Mucosa of descending colon (tissue), 3 donors: ENCODE measurements around the gene TACR1. TPM values are rescaled to one million over a fixed set of nuclear protein-coding genes. Genes with fewer than 3 reads are reported as not detected.

ENCODE experiments used
- ATAC-seq: fragments of 200-7000 bp; cut with Tn5 transposase; one replicate; pipeline ENCODE4 v1.9.1; 2020; ENCODE audit warnings: mild to moderate bottlenecking, moderate library complexity
- DNase-seq, 3 donors: peaks; one replicate each; pipeline ENCODE4 v3.0.0-alpha.2; 2020
- H3K36me3 ChIP-seq: fragments of 200-600 bp; one replicate; pipeline ENCODE4 v1.8.0; 2021; ENCODE audit warnings: low read depth, mild to moderate bottlenecking
- H3K4me1 ChIP-seq: fragments of 200-600 bp; one replicate; pipeline ENCODE4 v1.8.0; 2021; ENCODE audit warnings: low read depth, mild to moderate bottlenecking
- H3K4me3 ChIP-seq: fragments of 200-600 bp; one replicate; pipeline ENCODE4 v1.8.0; 2021; ENCODE audit warnings: mild to moderate bottlenecking
- H3K9me3 ChIP-seq: fragments of 200-600 bp; one replicate; pipeline ENCODE4 v1.8.0; 2021; ENCODE audit warnings: mild to moderate bottlenecking
- CTCF ChIP-seq: fragments of 200-600 bp; IDR thresholded peaks from one replicate; pipeline ENCODE4 v1.8.0; 2022; ENCODE audit warnings: antibody characterized with exemption, mild to moderate bottlenecking
- intact Hi-C, 2 donors: fragments of 100-400 bp; cut with DNase I in 1 of 2; cut with micrococcal nuclease in 1 of 2; formaldehyde crosslinking; loops; one replicate each; pipeline versions ENCODE4 v1.11.0 to v1.11.1; 2022; cut with DNase I, micrococcal nuclease
- total RNA-seq, 3 donors: library from RNA; stranded (reverse); fragmentation: NEBNext Ultra II Directional in 2 of 3; extraction: Animal tissue kit (Norgen Biotek cat#: 25700) in 2 of 3; gene quantifications; one replicate each; pipeline versions ENCODE4 v1.2.1 to v1.2.4, GENCODE V29; 2021 to 2023
- donor health status: DM: no; HTN: no; CAD: no; lungs with moderate emphysema.
- donor health status: DM: no; HTN: no; CAD: no.
- donor health status: DM: no; HTN: yes; CAD: no.

Gene TACR1
- total RNA-seq, 3 donors from 2014 or later: 0.81 to 1.2 (median 1.0) TPM

GRCh38 chr2:75025216-75025615 lies 174.1 kb downstream of the TACR1 start:
- DNase-seq (no peak), ATAC-seq (no peak)
- intact Hi-C loops: no loop called here
- Histone ChIP-seq H3K9me3 (no peaks in the 10 kb centered on the region), H3K4me3 (no peak overlapping the region), H3K36me3 (no peaks in the 10 kb centered on the region), H3K4me1 (no peaks in the 10 kb centered on the region)
- TF ChIP-seq CTCF: no peak

- no peak for ATAC-seq
- Histone ChIP-seq H3K9me3 (no peaks in the 10 kb centered on the region), H3K4me3 (no peak overlapping the region), H3K4me1 (no peaks in the 10 kb centered on the region), H3K36me3 (no peaks in the 10 kb centered on the region)
- DNase-seq: no peak
- no peak for TF ChIP-seq CTCF
- intact Hi-C loops: no loop called here
Measured at GRCh38 chr2:75023666-75024455, 175.5 kb downstream of the TACR1 start.

- ATAC-seq (no peak), DNase-seq (no peak)
- TF ChIP-seq CTCF: no peak
- intact Hi-C loops: no loop called here
- no peaks in the 10 kb centered on the region for H3K9me3 ChIP-seq
- no peaks in the 10 kb centered on the region for H3K36me3 ChIP-seq
- no peak overlapping the region for H3K4me3 ChIP-seq
- no peaks in the 10 kb centered on the region for H3K4me1 ChIP-seq
Measured at GRCh38 chr2:75022516-75022915, 176.8 kb downstream of the TACR1 start.

- Histone ChIP-seq H3K36me3 (no peaks in the 10 kb centered on the region), H3K9me3 (no peaks in the 10 kb centered on the region), H3K4me1 (no peaks in the 10 kb centered on the region), H3K4me3 (no peak overlapping the region)
- ATAC-seq (no peak), DNase-seq (no peak)
- intact Hi-C loops: no loop called here
- no peak for TF ChIP-seq CTCF
Measured at GRCh38 chr2:75021672-75022071, 177.6 kb downstream of the TACR1 start.

- DNase-seq (no peak), ATAC-seq (no peak)
- Histone ChIP-seq H3K4me1 (no peaks in the 10 kb centered on the region), H3K4me3 (no peak overlapping the region), H3K9me3 (no peaks in the 10 kb centered on the region), H3K36me3 (no peaks in the 10 kb centered on the region)
- no peak for TF ChIP-seq CTCF
- intact Hi-C loops: no loop called here
Measured at GRCh38 chr2:75020476-75020875, 178.8 kb downstream of the TACR1 start.
